NCI-H2196 (cell line): ENCODE data around the gene GRIA2.
"Not testable (repeated sequence)": the region's sequence is repeated elsewhere in the genome, so short reads cannot be mapped to it uniquely, and the experiment has no call there.

Source experiments
- DNase-seq: peaks from one replicate; lab custom pipeline; 2025; ENCODE audit not compliant: unreplicated experiment; lab: John Stamatoyannopoulos, UW

GRIA2 gene

GRCh38 chr4:157220371-157220881 lies at the start of gene GRIA2:
TSS of gene GRIA2 (plus strand) at chr4:157220728. CDS start at chr4:157221043, 315 bp downstream.
- DNase-seq, result peak; percentile 41

DNA sequence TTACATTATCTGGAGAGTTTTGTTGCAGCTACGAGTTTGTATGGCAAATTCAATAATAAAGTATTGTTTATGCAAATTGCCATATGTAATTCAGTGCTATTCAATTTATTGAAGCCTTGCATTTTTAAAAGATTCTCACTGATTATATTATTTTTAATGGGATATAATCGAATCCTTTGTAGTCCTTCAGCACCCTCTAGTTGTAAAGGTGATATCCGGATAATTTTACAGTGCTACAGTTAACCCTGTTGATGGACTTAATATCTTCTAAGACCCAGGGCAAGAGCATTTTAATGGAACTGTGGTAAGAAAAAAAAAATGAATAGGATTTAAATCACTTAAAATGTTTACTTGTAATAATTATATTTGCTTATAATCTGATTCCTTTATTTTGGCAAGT lies 48.5 kb upstream of the GRIA2 start:
- no peak for DNase-seq

- DNase-seq, result not testable (repeated sequence)
Measured at GRCh38 chr4:157180268-157180667, 40.3 kb upstream of the GRIA2 start.

- no peak for DNase-seq
Measured at GRCh38 chr4:157184300-157184699, 36.2 kb upstream of the GRIA2 start.

GRCh38 chr4:157185363-157185762 lies 35.2 kb upstream of the GRIA2 start:
- no peak for DNase-seq

DNA sequence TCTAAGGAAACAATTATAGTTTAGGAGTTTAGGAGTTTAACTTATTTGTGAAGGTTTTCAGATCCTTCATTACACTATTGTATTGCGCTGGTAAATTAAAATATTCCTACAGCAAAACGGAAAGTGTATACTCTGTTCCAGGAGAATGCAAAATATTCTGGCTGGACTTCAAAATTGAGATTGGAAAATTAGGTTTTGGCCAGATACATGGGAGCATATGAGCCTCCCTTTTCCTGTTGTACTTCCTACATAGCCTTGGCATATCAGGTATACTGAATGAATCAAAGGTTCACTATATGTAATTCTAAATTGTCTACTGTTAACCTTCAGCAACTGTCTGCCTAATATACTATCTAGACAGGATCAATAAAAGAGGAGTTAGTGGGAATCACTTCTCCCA lies 25.2 kb upstream of the GRIA2 start:
- no peak for DNase-seq

DNA sequence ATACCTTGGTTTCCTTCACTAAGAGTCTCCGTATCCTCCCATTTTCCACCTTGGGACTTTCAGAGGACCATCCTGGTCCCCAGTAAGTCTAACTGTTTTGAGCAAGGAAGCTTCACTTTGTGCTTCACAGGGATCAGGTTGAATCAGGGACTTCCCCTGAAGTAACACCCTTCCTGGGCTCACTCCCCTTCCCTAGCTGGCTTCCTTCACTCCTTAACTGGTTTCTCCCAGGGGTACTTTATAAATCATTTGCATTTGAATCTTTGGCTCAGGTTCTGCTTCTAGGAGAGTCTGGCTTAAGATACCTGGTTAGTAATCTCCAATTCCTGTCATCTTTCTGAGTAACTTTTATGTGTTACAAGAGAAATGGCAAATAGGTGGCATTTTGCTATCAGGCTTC lies 24.5 kb upstream of the GRIA2 start:
- DNase-seq, result no peak

- no peak for DNase-seq
Measured at GRCh38 chr4:157204634-157205244, 15.8 kb upstream of the GRIA2 start.

- DNase-seq, result peak; percentile 25
Measured at GRCh38 chr4:157217708-157218107, 2.8 kb upstream of the GRIA2 start.

DNA sequence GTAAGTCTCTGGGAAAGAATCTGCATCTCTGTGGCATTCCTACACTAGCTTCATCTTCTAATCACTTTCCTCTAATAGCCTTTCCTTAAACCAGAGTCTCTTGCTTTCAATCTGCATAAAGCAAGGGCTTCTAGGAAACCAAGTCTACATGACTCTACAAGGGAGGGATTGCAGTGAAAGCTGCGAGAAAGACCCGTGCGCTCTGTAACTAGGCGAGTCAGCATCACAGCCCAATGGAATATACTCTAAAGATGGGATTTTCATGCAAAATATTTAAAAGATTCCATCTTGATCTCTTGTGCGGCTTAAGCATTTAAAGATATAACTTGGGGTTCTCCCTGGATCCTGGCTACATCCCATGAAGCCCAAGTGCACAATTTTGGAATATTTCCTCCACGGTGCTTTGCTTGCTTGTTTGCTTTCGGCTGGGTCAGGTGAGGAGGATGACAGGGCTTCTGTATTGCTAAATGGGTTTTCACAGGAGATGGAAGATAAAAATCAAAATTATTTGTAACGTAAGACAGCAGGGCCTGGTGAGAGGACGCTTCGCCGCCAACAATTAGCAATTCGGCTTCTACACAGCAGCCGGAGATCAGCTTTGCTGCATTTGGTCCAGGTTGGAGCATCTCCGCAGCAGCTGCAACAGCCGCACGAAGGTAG lies 687 bp upstream of the GRIA2 start:
- peak; percentile 30 for DNase-seq

- DNase-seq, result no peak
Measured at GRCh38 chr4:157221426-157221894, 932 bp downstream of the GRIA2 start.

DNA sequence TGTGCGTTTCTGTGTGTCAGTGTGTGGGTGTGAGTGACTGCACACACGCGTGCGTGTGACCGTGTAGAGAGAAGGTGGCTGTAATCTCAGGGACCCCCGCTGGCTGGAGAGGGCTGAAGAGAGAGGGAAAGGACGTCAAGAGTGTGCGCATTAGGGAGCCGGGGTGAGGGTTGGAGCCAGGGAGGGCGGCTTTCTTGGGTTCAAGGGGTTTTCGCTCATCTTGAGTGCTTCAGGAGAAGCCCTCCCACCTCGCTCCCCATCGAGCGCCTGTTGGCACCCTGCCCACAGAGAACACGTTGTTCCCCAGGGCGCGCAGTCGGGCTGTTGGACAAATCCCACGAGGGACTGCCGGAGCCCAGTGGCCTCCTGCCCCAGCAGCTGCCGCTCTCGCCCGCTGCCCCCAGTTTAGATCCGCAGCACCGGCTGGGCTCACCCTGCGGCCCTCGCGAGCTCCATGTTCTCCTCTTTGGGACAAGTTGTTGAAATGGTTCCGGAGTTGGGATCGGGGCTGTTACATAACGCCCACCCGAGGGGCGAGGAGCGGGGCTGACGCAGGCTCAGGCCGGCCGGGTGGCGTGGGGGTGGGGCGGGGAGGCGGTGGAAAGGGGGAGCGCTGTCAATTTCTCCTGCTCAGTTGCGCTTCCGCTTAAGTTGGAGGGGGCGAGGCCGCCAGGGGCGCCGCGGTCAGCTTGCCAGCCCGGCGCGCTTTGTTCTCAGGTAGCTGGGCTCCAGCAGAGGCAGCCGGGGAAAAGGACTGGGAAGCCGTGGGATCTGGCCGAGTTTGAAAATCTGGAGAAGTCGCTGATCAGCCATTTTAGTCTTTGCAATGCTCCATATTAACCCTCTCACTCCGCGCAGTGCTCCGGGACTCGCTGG lies 1.6 kb downstream of the GRIA2 start:
- DNase-seq, result peak; percentile 17

- no peak for DNase-seq
Measured at GRCh38 chr4:157222771-157223160, 2.2 kb downstream of the GRIA2 start.

GRCh38 chr4:157223456-157223855 lies 2.9 kb downstream of the GRIA2 start:
- no peak for DNase-seq

DNA sequence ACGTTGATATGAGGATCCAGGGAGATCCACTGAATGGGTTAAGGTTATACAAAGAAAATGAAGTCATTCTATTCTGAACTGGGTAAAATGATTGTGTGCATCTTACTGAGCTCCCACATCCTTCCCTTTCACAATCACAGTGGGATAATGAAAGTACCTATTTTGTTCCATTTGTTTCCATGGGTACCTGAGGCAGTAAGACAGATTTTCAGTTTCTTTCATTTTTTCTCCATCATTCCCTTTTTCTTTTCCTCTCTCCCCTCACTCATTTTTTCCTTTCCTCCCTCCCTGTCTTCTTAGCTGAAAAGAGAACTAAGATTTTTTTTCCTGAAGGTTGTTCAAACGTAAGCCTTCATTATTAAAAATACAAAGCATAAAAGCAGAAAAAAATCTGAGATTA lies 4.6 kb downstream of the GRIA2 start:
- DNase-seq, result no peak

DNA sequence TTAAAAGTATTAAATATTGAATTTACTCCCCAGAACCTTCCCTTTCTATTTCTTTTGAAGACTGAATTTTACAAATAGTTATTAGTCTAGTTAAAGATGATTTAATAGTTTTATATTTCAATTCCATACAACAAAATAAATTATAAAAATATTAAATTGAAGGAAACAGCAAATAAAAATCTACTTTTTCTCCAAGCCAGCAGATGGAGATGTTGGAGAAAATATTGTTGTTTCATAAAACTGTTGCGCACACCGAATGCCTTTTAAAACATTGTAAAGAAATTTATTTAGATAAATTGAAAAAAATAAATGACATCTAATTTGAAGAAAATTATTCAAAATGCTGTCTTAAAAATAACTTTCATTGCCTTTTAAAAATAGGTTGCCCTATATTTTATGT lies 5.5 kb downstream of the GRIA2 start:
- no peak for DNase-seq

DNA sequence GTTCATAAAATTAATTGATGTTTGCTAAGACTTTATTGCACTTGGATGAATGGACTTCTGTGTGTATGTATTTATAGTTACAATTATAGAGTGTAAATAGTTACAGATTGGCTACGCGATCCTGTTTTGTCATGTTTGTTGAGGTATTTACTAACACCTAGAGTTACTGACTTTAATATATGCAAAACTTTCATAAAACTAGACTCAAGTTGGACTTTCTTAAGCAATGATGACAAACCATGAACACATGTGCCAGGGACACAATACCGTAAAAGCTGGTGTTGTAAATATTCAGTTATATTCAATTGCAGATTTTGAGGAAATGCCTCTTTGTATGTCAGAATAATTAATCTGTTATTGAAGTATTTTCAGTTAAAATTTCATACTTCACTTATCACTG lies 6.1 kb downstream of the GRIA2 start:
- no peak for DNase-seq

DNA sequence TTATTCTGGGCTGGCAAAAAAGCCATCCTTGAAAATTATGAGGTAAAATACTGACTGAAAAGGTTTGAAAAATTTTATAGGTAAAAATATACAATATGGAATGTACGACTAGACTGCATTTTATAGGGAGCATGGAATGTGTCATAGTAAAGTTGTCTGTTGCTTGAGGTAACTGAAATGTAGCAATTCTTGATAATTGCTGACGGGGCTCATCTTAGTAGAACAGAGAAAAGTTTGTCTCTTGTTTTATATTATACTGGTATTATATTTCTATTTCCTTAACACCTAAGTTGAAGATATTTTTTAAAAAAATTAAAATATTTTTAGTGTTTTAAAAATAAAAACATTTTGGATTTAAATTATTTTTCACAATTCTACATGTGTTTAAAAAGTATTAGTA lies 11.0 kb downstream of the GRIA2 start:
- DNase-seq, result no peak

DNA sequence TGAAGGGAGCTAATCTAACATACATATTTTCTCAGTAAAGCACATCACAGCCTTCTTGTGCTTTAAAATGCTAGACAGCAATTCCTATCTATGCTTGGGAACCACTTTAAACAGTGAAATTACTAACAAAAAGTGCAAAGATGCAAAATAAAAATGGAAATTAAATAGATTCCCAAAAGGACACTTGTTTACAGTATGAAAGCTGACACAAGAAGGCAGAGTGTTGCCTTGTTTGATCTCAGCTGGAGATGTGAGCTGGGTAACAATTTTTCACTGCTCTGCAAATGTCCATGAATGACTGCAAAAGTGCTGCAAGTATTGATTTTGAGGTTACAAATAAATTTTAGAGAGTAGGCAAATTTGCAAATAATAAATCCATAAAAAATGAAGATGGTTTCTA lies 22.3 kb downstream of the GRIA2 start:
- no peak for DNase-seq

GRCh38 chr4:157244348-157244747 lies 23.8 kb downstream of the GRIA2 start:
- DNase-seq, result no peak

DNA sequence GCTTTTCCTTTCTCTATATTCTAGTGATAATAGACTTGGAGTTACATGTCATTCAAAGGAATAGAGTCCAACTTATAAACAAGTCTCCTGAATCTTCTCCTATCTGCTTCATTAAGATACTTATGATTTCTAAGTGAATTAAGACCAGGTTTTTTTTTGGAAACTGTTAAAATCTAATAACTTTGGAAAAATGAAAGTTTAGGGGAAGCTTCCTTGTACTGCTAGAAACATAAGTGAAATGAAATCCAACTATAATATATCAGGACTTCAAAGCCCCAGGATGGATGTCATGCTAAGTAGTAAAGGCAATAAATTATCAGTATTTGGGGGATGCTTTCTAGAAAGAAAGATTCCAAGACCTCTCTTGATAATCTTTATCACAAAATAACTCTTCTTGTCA lies 24.8 kb downstream of the GRIA2 start:
- no peak for DNase-seq

- no peak for DNase-seq
Measured at GRCh38 chr4:157246964-157247363, 26.4 kb downstream of the GRIA2 start.
